WTC11 (cell line): ENCODE measurements around the gene P3H2. TPM values are rescaled to one million over a fixed set of nuclear protein-coding genes. Genes with fewer than 3 reads are reported as not detected.

ENCODE experiments used
- ATAC-seq: fragments of 200-7000 bp; cut with Tn5 transposase; 2 replicates; pipeline ENCODE4 v1.10.0; 2021; ENCODE audit warnings: mild to moderate bottlenecking, moderate library complexity
- CTCF ChIA-PET: fragments of 300-600 bp; sonication (Branson Sonifier 250); formaldehyde crosslinking; loops from one replicate; lab custom pipeline; 2021; ENCODE audit warnings: antibody characterized with exemption; lab: Charles Lee
- POLR2A ChIA-PET: fragments of 350-600 bp; sonication (Branson Sonifier 250); formaldehyde crosslinking; loops from one replicate; lab custom pipeline; 2021; ENCODE audit warnings: antibody characterized with exemption; lab: Charles Lee
- DNase-seq: peaks from one replicate; pipeline ENCODE4 v3.0.0; 2021; ENCODE audit warnings: low spot score
- H3K27ac Mint-ChIP-seq: 2 replicates; pipeline ENCODE4 v1.8.0; 2021; ENCODE audit warnings: mixed read lengths
- H3K27me3 Mint-ChIP-seq: 2 replicates; pipeline ENCODE4 v1.8.0; 2021; ENCODE audit warnings: low read depth, mild to moderate bottlenecking, moderate library complexity, mixed read lengths
- H3K36me3 Mint-ChIP-seq: 2 replicates; pipeline ENCODE4 v1.8.0; 2021; ENCODE audit warnings: mixed read lengths
- H3K4me1 Mint-ChIP-seq: 2 replicates; pipeline ENCODE4 v1.8.0; 2022; ENCODE audit warnings: mixed read lengths
- H3K4me3 Mint-ChIP-seq: 2 replicates; pipeline ENCODE4 v1.8.0; 2021; ENCODE audit warnings: mild to moderate bottlenecking, moderate library complexity, mixed read lengths
- H3K9me3 Mint-ChIP-seq: 2 replicates; pipeline ENCODE4 v1.8.0; 2021; ENCODE audit warnings: mixed read lengths
- EMX1 ChIP-seq: fragments of 250-450 bp; sonication (Bioruptor Pico); IDR thresholded peaks from 2 replicates; pipeline ENCODE4 v1.8.0; 2021; ENCODE audit warnings: mild to moderate bottlenecking
- ESRRA ChIP-seq: sonication (generic); formaldehyde crosslinking; IDR thresholded peaks from 2 replicates; pipeline ENCODE4 v1.8.1; 2022; ENCODE audit warnings: mild to moderate bottlenecking, missing genetic modification reagents, borderline replicate concordance
- FOXK1 ChIP-seq: sonication (generic); formaldehyde crosslinking; IDR thresholded peaks from 2 replicates; pipeline ENCODE4 v1.8.0; 2022; ENCODE audit warnings: mild to moderate bottlenecking, moderate library complexity, missing genetic modification reagents
- IRF2 ChIP-seq: sonication (generic); formaldehyde crosslinking; IDR thresholded peaks from 2 replicates; pipeline ENCODE4 v1.8.0; 2022; ENCODE audit warnings: low read depth, missing genetic modification reagents, borderline replicate concordance
- MLX ChIP-seq: sonication (generic); formaldehyde crosslinking; IDR thresholded peaks from 2 replicates; pipeline ENCODE4 v1.8.1; 2023; ENCODE audit warnings: mild to moderate bottlenecking, missing genetic modification reagents, moderate library complexity
- MYBL2 ChIP-seq: sonication (generic); formaldehyde crosslinking; IDR thresholded peaks from 2 replicates; pipeline ENCODE4 v1.8.1; 2023; ENCODE audit warnings: mild to moderate bottlenecking, moderate library complexity, missing genetic modification reagents
- NFATC4 ChIP-seq: fragments of 250-450 bp; sonication (Bioruptor Pico); IDR thresholded peaks from 2 replicates; pipeline ENCODE4 v1.9.0; 2021; ENCODE audit warnings: mild to moderate bottlenecking
- NFE2L1 ChIP-seq: sonication (generic); formaldehyde crosslinking; IDR thresholded peaks from 2 replicates; pipeline ENCODE4 v1.8.1; 2023; ENCODE audit warnings: missing genetic modification reagents
- NR2C2 ChIP-seq: sonication (generic); formaldehyde crosslinking; IDR thresholded peaks from 2 replicates; pipeline ENCODE4 v1.8.0; 2022; ENCODE audit warnings: mild to moderate bottlenecking, missing genetic modification reagents
- PRRX2 ChIP-seq: fragments of 250-450 bp; sonication (Bioruptor Pico); IDR thresholded peaks from 2 replicates; pipeline ENCODE4 v1.8.0; 2021; ENCODE audit warnings: mild to moderate bottlenecking
- RORB ChIP-seq: fragments of 250-450 bp; sonication (Bioruptor Pico); IDR thresholded peaks from 2 replicates; pipeline ENCODE4 v1.9.0; 2021; ENCODE audit warnings: mild to moderate bottlenecking
- SMAD3 ChIP-seq: sonication (generic); formaldehyde crosslinking; IDR thresholded peaks from 2 replicates; pipeline ENCODE4 v1.8.0; 2022; ENCODE audit warnings: missing genetic modification reagents, mild to moderate bottlenecking, borderline replicate concordance
- SP1 ChIP-seq: sonication (generic); formaldehyde crosslinking; conservative IDR thresholded peaks from 2 replicates; pipeline ENCODE4 v1.8.1; 2022; ENCODE audit warnings: missing genetic modification reagents
- TP53 ChIP-seq: sonication (generic); formaldehyde crosslinking; IDR thresholded peaks from 2 replicates; pipeline ENCODE4 v1.8.1; 2023; ENCODE audit warnings: mild to moderate bottlenecking, missing genetic modification reagents
- USF2 ChIP-seq: sonication (generic); formaldehyde crosslinking; IDR thresholded peaks from 2 replicates; pipeline ENCODE4 v1.8.1; 2023; ENCODE audit warnings: mild to moderate bottlenecking, missing genetic modification reagents, moderate library complexity
- ZNF317 ChIP-seq: sonication (generic); formaldehyde crosslinking; IDR thresholded peaks from 2 replicates; pipeline ENCODE4 v1.8.1; 2023; ENCODE audit warnings: low read depth, mild to moderate bottlenecking, moderate library complexity, missing genetic modification reagents, borderline replicate concordance
- ZNF423 ChIP-seq: fragments of 250-450 bp; sonication (Bioruptor Pico); IDR thresholded peaks from 2 replicates; pipeline ENCODE4 v2.1.2; 2022; ENCODE audit warnings: mild to moderate bottlenecking, moderate library complexity
- total RNA-seq: library from RNA; stranded (reverse); gene quantifications from 3 replicates; pipeline ENCODE4 v1.2.3, GENCODE V29; 2021
- TF ChIP-seq, protein P1 (sequence below): fragments of 250-450 bp; sonication (Bioruptor Pico); IDR thresholded peaks from 2 replicates; pipeline ENCODE4 v1.9.0; 2021; ENCODE audit warnings: mild to moderate bottlenecking
- TF ChIP-seq, protein P2 (sequence below): sonication (generic); formaldehyde crosslinking; IDR thresholded peaks from 2 replicates; pipeline ENCODE4 v1.8.0; 2022; ENCODE audit warnings: missing genetic modification reagents
- TF ChIP-seq, protein P3 (sequence below): fragments of 250-450 bp; sonication (Bioruptor Pico); conservative IDR thresholded peaks from 2 replicates; pipeline ENCODE4 v1.9.0; 2021; ENCODE audit warnings: mild to moderate bottlenecking

P3H2 gene
- total RNA-seq, 1 experiment from 2014 or later: 29.4 TPM

- TF ChIP-seq, protein P1, sequence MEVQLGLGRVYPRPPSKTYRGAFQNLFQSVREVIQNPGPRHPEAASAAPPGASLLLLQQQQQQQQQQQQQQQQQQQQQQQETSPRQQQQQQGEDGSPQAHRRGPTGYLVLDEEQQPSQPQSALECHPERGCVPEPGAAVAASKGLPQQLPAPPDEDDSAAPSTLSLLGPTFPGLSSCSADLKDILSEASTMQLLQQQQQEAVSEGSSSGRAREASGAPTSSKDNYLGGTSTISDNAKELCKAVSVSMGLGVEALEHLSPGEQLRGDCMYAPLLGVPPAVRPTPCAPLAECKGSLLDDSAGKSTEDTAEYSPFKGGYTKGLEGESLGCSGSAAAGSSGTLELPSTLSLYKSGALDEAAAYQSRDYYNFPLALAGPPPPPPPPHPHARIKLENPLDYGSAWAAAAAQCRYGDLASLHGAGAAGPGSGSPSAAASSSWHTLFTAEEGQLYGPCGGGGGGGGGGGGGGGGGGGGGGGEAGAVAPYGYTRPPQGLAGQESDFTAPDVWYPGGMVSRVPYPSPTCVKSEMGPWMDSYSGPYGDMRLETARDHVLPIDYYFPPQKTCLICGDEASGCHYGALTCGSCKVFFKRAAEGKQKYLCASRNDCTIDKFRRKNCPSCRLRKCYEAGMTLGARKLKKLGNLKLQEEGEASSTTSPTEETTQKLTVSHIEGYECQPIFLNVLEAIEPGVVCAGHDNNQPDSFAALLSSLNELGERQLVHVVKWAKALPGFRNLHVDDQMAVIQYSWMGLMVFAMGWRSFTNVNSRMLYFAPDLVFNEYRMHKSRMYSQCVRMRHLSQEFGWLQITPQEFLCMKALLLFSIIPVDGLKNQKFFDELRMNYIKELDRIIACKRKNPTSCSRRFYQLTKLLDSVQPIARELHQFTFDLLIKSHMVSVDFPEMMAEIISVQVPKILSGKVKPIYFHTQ (CRISPR knock-in tag): no peak
- TF ChIP-seq NR2C2 (CRISPR knock-in tag): no peak
- TF ChIP-seq ZNF317 (CRISPR knock-in tag): no peak
These were observed 26.5 kb downstream of the P3H2 start (continued) for GRCh38 chr3:190094160-190094718.

- H3K4me3 Mint-ChIP-seq: no peak overlapping the region
- DNase-seq (no peak), ATAC-seq (no peak)
- no peak overlapping the region for H3K27ac Mint-ChIP-seq
- H3K9me3 Mint-ChIP-seq: no peaks in the 10 kb centered on the region
- no peaks in the 10 kb centered on the region for H3K27me3 Mint-ChIP-seq
- CTCF ChIA-PET: interaction anchor here (0.9 to 1.6 kb wide), 2 partner anchors 19 to 131 kb away, joined by 3 to 4 read pairs; no protein-coding TSS in a partner anchor
- TF ChIP-seq FOXK1 (CRISPR knock-in tag) (no peak), PRRX2 (CRISPR knock-in tag) (no peak), USF2 (no peak), IRF2 (CRISPR knock-in tag) (no peak), NFE2L1 (no peak), ESRRA (CRISPR knock-in tag) (no peak), ZNF423 (CRISPR knock-in tag) (no peak), SMAD3 (CRISPR knock-in tag) (no peak), TP53 (CRISPR knock-in tag) (no peak), RORB (CRISPR knock-in tag) (no peak), MLX (CRISPR knock-in tag) (no peak), NFATC4 (CRISPR knock-in tag) (no peak)
- TF ChIP-seq, protein P2, sequence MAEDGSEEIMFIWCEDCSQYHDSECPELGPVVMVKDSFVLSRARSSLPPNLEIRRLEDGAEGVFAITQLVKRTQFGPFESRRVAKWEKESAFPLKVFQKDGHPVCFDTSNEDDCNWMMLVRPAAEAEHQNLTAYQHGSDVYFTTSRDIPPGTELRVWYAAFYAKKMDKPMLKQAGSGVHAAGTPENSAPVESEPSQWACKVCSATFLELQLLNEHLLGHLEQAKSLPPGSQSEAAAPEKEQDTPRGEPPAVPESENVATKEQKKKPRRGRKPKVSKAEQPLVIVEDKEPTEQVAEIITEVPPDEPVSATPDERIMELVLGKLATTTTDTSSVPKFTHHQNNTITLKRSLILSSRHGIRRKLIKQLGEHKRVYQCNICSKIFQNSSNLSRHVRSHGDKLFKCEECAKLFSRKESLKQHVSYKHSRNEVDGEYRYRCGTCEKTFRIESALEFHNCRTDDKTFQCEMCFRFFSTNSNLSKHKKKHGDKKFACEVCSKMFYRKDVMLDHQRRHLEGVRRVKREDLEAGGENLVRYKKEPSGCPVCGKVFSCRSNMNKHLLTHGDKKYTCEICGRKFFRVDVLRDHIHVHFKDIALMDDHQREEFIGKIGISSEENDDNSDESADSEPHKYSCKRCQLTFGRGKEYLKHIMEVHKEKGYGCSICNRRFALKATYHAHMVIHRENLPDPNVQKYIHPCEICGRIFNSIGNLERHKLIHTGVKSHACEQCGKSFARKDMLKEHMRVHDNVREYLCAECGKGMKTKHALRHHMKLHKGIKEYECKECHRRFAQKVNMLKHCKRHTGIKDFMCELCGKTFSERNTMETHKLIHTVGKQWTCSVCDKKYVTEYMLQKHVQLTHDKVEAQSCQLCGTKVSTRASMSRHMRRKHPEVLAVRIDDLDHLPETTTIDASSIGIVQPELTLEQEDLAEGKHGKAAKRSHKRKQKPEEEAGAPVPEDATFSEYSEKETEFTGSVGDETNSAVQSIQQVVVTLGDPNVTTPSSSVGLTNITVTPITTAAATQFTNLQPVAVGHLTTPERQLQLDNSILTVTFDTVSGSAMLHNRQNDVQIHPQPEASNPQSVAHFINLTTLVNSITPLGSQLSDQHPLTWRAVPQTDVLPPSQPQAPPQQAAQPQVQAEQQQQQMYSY (CRISPR knock-in tag): no peak
- peaks cover 32% of the 10 kb centered on the region for H3K4me1 Mint-ChIP-seq
- H3K36me3 Mint-ChIP-seq: peaks cover 11% of the 10 kb centered on the region
- POLR2A ChIA-PET: no interaction called here
These were observed 28.4 kb downstream of the P3H2 start for GRCh38 chr3:190092250-190092649.

- POLR2A ChIA-PET: no interaction called here
These were observed 31.0 kb downstream of the P3H2 start for GRCh38 chr3:190089711-190090110.

More at GRCh38 chr3:190089711-190090110, 31.0 kb downstream of the P3H2 start:
- no peak for ATAC-seq
- H3K4me3 Mint-ChIP-seq: no peak overlapping the region
- CTCF ChIA-PET: no interaction called here
- H3K27me3 Mint-ChIP-seq: no peaks in the 10 kb centered on the region
- no peak for TF ChIP-seq EMX1 (CRISPR knock-in tag)
- TF ChIP-seq PRRX2 (CRISPR knock-in tag): no peak
- TF ChIP-seq MYBL2: no peak
- TF ChIP-seq, protein P3, sequence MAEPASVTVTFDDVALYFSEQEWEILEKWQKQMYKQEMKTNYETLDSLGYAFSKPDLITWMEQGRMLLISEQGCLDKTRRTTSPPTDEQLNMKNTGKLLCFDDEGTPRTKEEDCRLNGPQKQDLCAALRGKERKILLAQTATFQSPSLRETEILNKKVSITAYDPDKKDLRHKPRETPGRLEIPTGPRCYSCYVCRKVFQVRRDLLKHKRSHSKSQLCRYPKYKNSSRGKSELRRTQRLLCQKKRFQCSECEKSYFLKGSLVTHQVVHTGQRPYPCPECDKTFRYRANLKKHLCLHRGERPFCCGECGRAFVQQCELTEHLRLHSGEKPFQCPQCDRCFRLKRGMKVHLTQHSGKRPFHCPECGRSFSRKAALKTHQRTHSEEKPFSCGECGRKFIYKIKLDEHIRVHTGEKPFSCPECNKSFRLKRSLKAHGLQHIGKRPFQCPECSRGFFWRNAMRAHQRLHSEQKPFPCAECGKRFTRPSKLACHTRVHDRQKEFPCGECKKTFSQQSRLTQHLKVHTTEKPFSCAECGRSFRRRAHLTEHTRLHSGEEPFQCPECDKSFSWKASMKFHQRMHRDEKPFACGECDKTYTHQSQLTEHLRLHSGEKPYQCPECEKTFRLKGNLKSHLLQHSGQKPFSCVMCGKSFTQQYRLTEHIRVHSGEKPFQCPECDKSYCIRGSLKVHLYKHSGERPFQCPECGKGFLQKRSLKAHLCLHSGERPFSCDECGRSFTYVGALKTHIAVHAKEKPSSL (CRISPR knock-in tag): no peak
- TF ChIP-seq SP1 (CRISPR knock-in tag): no peak
- TF ChIP-seq, all 79 proteins: peak for 0
- peaks cover 5% of the 10 kb centered on the region for H3K36me3 Mint-ChIP-seq
- peaks cover 42% of the 10 kb centered on the region for H3K4me1 Mint-ChIP-seq
- no peaks in the 10 kb centered on the region for H3K9me3 Mint-ChIP-seq
- no peak overlapping the region for H3K27ac Mint-ChIP-seq
- no peak for DNase-seq
